Measurements from ENCODE around the gene FAAP20.

- TF ChIP-seq MYC (IDR thresholded peaks at IDR 0.05; ENCODE audit: insufficient read depth, insufficient read length, insufficient replicate concordance, low read length, severe bottlenecking) (no peak), POLR2AphosphoS5 (IDR thresholded peaks at IDR 0.05; ENCODE audit: low read length) (no peak), PAX5 (IDR thresholded peaks at IDR 0.05; ENCODE audit: borderline replicate concordance, low read depth, low read length) (no peak), ZNF592 (IDR thresholded peaks at IDR 0.05) (no peak), GABPA (IDR thresholded peaks at IDR 0.05; ENCODE audit: low read depth) (no peak), KDM1A (IDR thresholded peaks at IDR 0.05; ENCODE audit: borderline replicate concordance) (no peak), EZH2 (IDR thresholded peaks at IDR 0.05; ENCODE audit: borderline replicate concordance, control insufficient read depth, low read depth, low read length) (no peak)
Observed at GRCh38 chr1:2185880-2186855, 8.4 kb downstream of the FAAP20 start.

Data from GM12878 (cell line).